Smooth muscle cell of the brain vasculature (primary cell): ENCODE data around the gene MED4.
"Not testable (repeated sequence)": the region's sequence is repeated elsewhere in the genome, so short reads cannot be mapped to it uniquely, and the experiment has no call there.

Experiments
- DNase-seq: peaks from one replicate; pipeline ENCODE4 v3.0.0-alpha.2; 2012; ENCODE audit warnings: low read depth, low spot score

MED4 gene

GRCh38 chr13:48094404-48094780 is 512 bp downstream of the MED4 start:
- DNase-seq, result no peak

GRCh38 chr13:48093588-48093987 is 1.3 kb downstream of the MED4 start:
- DNase-seq, result no peak

- no peak for DNase-seq
These were observed 8.6 kb downstream of the MED4 start for GRCh38 chr13:48086272-48086671.

GRCh38 chr13:48081739-48082138 is 13.2 kb downstream of the MED4 start:
- DNase-seq, result no peak

GRCh38 chr13:48078251-48078656 is 16.6 kb downstream of the MED4 start:
- no peak for DNase-seq

GRCh38 chr13:48074006-48074405 is 20.9 kb downstream of the MED4 start:
- DNase-seq, result no peak

GRCh38 chr13:48072787-48073186 is 22.1 kb downstream of the MED4 start:
- no peak for DNase-seq

- DNase-seq, result no peak
These were observed 22.6 kb downstream of the MED4 start for GRCh38 chr13:48072304-48072703.

GRCh38 chr13:48070942-48071341 is 24.0 kb downstream of the MED4 start:
- DNase-seq, result no peak

- DNase-seq, result no peak
These were observed 25.3 kb downstream of the MED4 start for GRCh38 chr13:48069573-48069972.

- no peak for DNase-seq
These were observed 26.0 kb downstream of the MED4 start for GRCh38 chr13:48068952-48069351.

- DNase-seq, result no peak
These were observed 26.9 kb downstream of the MED4 start for GRCh38 chr13:48068036-48068435.

GRCh38 chr13:48066310-48066989 is 28.5 kb downstream of the MED4 start:
- DNase-seq, result no peak

- not testable (repeated sequence) for DNase-seq
These were observed 35.0 kb downstream of the MED4 start for GRCh38 chr13:48059951-48060350.

GRCh38 chr13:48058536-48058935 is 36.4 kb downstream of the MED4 start:
- not testable (repeated sequence) for DNase-seq

- DNase-seq, result no peak
These were observed 39.2 kb downstream of the MED4 start for GRCh38 chr13:48055712-48056111.

GRCh38 chr13:48054601-48055000 is 40.3 kb downstream of the MED4 start:
- DNase-seq, result no peak

GRCh38 chr13:48050550-48050949 is 44.4 kb downstream of the MED4 start:
- DNase-seq, result no peak

GRCh38 chr13:48043789-48044503 is 51.0 kb downstream of the MED4 start:
- no peak for DNase-seq

- DNase-seq, result no peak
These were observed 52.0 kb downstream of the MED4 start for GRCh38 chr13:48042894-48043293.

- no peak for DNase-seq
These were observed 54.0 kb downstream of the MED4 start for GRCh38 chr13:48040896-48041295.

GRCh38 chr13:48040049-48040448 is 54.9 kb downstream of the MED4 start:
- DNase-seq, result no peak

- DNase-seq, result no peak
These were observed 56.1 kb downstream of the MED4 start for GRCh38 chr13:48038761-48039160.
